Activated CD4-positive, CD25-positive, alpha-beta regulatory T cell (primary cell): ENCODE results near the gene S100A10.

Experiments used
- DNase-seq, 4 experiments: peaks; one replicate each; lab custom pipeline; 2025; lab: John Stamatoyannopoulos, UW

S100A10 gene

DNA sequence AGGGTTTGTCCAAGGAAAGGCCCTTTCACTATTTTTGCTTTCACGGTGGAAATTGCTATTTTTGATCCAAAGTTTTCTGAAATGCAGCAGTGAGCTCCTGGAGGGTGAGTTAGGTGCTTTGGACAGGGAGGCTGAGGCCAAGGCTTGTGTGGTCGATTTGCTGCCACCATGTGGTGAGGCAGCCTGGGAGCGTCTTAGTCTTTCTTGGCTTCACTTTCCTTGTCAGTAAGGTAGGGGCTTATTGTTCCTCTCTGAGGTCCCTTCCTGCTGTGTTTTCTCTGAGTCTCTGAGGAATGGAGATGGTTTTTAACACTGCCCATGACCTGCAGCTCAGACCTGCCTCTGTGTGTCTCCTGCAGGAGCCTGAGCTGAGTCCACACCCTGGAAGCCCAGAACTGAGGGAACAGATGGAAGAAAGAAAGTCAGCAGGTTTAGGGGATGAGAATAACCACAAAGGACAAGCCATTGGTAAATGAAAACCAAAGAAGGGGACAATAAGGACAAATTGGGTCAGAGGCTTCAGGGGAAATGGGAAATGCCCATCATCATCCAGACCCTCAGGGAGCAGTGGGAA, 20.1 kb upstream of the S100A10 start:
- DNase-seq, result peak in 1 of 4 experiments; percentile 5

GRCh38 chr1:152009691-152010090, 16.0 kb upstream of the S100A10 start:
- DNase-seq, result no peak

DNA sequence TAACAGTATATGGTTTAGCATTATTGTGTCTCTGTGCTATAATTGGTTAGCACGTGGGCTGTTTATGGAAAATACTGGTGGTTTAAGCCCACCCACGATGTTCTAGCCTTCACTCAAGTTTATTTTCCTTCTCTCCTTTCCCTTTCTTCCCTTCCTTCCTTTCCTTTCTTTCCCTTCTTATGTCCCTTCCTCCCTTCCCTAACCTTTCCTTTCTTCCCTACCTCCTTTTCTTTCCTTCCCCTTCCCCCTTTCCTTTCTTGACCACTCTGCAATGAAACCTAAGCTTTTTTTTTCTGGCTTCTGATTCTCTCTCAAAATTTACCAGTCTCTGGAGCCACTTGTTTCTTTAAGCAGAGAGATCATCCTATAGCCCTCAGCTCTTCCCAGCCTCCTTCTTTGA, 13.4 kb upstream of the S100A10 start:
- no peak for DNase-seq

DNA sequence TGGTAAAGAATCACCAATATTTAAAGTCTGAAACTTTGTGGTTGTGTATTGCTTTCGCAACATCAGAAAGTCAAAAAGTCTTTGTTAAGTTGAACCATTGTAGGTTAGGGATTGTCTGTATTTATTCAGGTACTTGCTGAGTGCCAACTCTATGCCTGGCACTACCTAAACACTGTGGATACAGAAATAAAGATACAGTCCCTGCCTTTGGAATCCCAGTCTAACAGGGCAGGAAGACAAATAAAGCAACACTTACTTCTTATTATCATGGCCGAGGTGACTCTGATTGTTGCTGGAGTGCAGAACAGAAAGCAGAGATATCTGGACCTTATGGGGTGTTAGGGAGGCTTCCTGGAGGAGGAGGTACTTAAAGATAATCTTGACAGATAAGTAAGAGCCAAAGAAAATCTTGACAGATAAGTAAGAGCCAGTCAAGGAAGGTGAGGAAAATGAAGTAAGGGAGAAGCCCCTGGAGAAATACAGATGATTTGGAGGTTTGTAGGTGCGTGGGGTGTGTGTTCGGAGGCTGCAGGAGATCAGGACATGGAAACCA, 11.8 kb upstream of the S100A10 start:
- DNase-seq, result no peak

DNA sequence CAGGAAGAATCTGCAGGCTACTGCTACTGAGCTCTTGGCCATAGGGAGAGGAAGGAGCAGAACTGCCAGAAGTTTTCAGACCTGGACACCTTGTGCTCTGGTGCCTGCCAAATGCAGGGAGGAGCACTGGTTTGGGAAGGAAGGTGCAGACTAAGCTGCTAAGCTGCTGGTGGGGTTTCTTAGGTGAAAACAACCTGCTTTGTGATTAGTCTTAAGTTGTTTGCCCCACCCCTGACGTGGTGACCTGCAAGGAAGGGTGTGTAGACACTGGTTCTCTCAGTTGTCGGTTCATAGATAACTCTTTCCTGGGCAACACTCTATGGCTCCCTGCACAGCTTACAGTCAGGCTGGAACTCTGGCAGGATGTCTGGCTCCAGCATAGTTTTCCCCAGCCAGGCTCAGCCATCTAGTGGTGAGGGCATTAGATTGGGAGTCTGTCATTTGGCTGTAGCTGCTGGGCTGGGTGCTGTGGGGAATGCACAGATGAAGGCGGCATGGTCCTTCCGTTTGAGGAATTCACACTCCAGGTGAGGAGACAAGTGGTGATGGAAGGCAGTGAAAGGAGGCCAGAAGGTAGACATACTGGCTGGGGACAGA, 10.3 kb upstream of the S100A10 start:
- DNase-seq, result no peak

DNA sequence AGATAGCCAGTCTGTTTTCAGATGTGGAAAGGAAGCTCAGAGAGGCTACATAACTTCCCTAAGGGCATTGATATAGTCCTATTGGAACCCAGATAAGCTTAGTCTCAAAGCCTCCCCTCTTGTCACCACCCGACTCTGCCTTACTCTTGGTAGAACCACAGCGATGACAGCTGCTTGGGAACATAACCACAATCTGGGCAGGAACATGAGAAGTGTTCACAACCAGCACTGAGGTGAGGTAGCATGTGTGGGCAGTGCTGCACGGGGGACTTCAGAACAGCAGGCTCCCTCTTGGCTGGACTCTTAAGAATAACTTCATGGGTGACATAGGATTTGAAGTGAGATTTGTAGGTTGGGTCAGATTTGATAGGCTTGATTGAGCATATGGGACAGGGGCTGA, 9.3 kb upstream of the S100A10 start:
- DNase-seq, result no peak

DNA sequence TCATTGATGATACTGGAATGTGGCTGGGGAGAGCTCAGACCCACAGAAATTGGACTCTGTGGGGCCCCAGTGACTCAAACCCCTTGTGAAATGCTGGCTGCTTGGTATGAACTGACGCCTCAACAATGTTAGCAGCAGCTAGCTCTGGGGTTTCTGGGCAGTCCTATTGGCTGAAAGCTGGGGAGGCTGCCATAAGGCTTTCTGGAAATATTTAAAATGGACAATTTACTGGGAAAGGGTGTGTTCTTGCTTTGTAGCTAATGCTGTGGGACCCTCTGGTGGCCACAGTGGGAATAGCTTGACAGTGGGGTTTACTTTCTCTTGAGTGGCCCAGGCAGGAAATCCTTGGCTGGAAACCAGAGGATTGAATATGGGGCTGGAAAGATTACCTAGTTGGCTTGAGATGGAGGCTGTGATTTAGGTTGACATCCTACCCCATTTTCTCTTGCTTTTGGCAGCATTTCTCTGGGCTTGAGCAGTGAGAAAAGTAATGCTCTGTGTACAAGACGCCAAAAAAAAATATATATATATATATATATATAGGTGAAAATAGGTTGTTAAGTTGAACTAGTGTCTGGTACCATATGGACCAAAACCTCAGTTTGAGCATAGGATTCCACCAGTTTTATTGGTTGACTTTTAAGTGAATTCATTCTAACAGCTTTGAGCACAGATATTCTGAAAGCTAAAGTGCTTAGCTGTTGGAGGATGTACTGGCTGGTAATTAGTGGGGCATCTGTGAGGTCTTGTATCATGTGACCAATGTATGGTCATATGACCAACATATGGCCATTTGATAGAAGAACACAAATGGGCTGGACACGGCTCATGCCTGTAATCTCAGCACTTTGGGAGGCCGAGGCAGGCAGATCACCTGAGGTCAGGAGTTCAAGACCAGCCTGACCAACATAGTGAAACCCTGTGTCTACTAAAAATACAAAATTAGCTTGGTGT, 8.2 kb upstream of the S100A10 start:
- DNase-seq, result peak; percentile 38 to 60 (median 42)

DNA sequence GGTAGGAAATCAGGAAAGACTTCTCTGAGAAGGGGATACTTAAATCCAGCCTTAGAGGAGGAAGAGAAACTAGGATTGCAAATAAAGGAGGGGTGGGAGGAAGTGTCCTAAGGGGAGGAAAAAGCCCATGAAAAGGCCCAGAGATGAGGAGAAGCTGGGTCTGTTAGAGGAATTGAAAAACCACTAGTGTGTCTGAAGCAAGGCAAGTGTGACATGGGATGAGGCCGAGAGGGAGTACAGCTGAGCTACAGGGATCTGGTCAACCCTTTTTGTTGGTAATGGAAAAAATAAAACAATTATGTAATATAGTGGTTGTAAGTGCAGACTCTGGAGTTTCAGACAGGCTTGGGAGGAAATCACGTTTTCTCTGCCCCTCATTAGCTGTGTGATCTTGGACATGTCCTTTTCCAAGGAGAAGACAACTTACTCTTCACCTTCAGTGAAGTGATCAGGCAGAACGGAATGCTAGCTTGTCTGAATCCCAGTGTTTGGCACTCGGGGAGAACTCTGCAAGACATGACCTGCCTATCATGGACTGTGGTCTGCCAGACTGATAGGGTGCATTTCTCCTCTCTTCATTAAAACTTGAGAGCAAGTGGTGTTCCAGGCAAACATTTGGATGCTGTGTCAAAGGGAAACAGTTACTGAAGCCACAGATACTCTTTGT, 7.4 kb upstream of the S100A10 start:
- no peak for DNase-seq

GRCh38 chr1:151998611-151999362, 5.1 kb upstream of the S100A10 start:
- DNase-seq, result no peak

GRCh38 chr1:151997284-151997570, 3.6 kb upstream of the S100A10 start:
- DNase-seq, result no peak

GRCh38 chr1:151995774-151996173, 2.1 kb upstream of the S100A10 start:
- DNase-seq, result no peak

DNA sequence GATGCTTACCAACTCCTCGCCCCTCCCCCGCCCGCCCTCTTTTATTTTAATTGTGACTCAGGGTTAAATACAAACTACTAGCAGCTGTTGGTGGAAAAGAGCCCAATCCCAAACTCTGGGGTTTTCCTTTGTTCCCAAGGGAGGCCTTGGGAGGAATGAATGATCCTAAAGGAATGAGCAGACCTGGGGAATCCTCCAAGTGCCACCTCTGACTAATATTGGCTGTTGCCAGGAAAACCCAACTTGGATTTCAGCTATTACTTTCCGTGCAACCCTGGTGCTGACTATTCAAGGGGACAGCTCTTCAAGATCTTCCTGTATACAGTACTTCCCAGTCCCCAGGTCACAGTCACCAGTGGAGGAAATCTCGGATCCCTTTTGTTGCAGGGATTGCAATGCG, 1.3 kb upstream of the S100A10 start:
- DNase-seq, result no peak

- DNase-seq, result no peak
Observed at GRCh38 chr1:151993084-151993733, 450 bp downstream of the S100A10 start.

DNA sequence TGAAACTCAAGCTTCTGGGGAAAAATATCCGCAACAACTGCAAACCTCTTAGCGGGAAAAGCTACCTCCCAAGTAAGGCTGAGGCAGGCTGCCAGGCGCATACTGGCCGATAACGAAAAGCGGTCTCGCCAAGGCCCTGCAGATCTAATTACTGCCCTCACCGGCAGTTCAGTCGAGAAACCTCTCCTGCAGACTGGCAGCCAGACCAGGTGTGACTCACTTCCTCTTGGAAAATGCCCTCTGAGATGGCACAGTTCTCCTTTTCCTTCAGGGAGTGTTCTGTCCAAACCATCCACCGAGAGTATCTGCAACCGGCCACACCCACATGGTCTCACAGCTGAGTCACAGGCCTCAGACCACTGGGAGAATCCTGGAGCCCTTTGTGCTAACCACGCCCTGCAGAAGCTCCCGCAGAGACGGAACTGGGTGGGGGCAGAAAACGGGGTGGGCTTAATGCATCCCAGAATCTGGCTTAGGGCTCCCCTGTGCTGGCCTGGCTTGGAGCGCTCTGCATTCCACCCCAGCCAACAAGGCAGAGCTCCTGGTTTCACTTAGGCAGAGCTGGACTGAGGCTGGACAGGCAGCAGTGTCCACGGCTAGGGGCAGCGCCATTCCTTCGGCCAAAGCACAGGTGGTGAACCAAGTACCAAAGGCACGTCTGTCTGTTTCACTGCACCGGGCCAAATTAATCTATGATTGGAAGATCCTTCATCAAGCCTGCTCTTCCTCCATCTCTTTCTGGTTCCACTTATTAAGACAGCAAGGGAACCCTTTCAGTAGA, 1.2 kb downstream of the S100A10 start:
- no peak for DNase-seq

GRCh38 chr1:151991663-151992302, 1.9 kb downstream of the S100A10 start:
- DNase-seq, result no peak

DNA sequence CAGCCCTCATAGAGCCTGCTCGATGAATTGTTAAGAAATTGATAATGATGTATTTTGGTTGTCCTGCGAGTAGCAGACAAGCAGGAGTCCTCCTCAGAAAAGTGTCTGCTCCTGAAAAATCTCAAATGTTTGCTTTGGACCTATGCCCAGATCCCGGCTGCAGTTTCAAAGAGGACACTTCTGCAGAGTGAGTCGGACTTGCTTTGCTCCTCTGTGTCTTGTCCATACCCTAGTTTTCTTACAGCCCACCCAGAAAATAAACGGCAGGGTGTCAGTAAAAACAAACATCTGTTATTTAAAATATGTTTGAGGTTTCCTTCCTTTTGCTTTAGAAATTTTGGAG, 2.8 kb downstream of the S100A10 start:
- DNase-seq, result no peak

DNA sequence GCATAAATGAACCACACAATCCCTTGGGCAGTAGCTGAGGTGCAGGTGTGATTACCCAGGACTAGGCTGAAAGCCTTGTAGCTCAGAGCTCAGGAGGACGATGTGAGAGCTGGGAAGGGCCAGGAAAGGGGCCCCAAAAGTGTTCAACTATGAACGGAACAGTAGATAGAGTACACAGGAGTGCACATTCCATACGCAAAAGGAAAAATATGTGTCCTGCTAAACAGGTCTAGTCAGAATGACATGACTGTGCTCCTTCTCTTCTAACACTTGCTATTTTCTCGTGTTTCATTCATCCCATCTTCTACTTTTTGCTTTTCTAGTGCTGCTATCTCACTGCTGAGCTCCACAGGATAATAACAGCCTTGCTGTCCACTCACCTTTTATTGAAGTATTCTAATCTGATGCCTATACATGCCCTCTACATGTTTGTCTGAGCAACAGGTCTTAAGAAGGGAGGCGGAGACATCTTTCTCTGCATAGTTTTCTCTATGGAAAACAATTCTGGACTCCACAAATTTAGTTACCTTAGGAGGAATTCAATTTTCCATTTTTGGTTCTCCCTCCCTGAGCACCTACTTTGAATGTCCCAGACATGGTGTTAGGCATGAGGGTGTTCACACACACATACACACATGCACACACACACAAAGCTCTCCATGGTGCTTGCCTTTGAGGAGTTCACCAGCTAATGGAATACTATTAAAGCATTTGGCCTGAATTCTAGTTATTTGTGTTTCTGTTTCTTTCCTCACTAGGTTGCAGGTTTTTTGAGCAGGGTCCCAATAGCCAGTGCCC, 3.4 kb downstream of the S100A10 start:
- no peak for DNase-seq

DNA sequence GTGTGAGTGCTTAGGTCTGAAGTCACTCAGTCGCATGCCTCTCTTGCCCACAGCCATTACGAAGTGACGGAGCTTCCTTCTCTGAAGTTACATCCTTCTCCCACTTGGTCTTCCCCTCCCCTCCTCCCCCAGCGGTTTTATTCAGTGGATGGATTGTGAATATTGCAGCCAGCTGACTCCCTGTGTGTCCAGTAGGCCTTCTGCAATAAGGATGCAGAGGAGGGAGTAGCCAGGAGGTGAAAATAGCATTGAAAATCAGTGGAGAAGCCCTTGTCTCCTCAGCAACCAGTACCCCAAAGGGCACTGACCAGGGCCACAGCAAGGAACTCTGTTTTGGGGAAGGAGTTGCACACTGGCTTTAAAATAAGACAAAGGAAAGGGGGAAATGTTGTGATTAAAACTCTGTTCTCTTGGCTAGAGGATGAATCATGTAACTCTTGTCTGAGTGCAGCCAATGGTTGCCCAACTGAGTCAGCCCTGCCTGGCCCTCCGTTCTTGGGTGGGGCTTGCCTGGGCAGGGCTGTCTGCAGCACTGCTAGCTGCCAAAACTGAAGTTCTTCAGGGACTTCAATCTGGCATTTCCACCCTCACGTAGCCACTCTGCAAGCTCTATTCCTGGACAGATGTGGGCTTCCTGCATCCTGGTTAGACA, 4.3 kb downstream of the S100A10 start:
- DNase-seq, result peak in 1 of 4 experiments; percentile 24
